Smooth muscle cell (in vitro differentiated cells): ENCODE measurements around the gene PSPN. TPM values are rescaled to one million over a fixed set of nuclear protein-coding genes. Genes with fewer than 3 reads are reported as not detected.

Experiments used
- DNase-seq: peaks from one replicate; lab custom pipeline; 2025; ENCODE audit not compliant: unreplicated experiment; lab: John Stamatoyannopoulos, UW
- H2AFZ ChIP-seq: fragments of 200-600 bp; sonication (generic); 2 replicates; pipeline ENCODE4 v1.6.0; 2016; ENCODE audit warnings: antibody characterized with exemption, low read depth, mild to moderate bottlenecking
- H3F3A ChIP-seq: fragments of 200-600 bp; sonication (generic); 2 replicates; pipeline ENCODE4 v1.6.0; 2017; ENCODE audit warnings: antibody characterized with exemption, low read depth
- H3K27ac ChIP-seq: fragments of 200-600 bp; sonication (generic); 2 replicates; pipeline ENCODE4 v1.5.1; 2016; ENCODE audit warnings: low read depth, mild to moderate bottlenecking
- H3K27me3 ChIP-seq: fragments of 200-600 bp; sonication (generic); 2 replicates; pipeline ENCODE4 v1.6.1; 2016; ENCODE audit warnings: low read depth, mild to moderate bottlenecking
- H3K36me3 ChIP-seq: fragments of 200-600 bp; sonication (generic); 2 replicates; pipeline ENCODE4 v1.5.1; 2016; ENCODE audit warnings: low read depth
- H3K4me1 ChIP-seq: fragments of 200-600 bp; sonication (generic); 2 replicates; pipeline ENCODE4 v1.5.1; 2016; ENCODE audit warnings: low read depth
- H3K4me2 ChIP-seq: fragments of 200-600 bp; sonication (generic); 2 replicates; pipeline ENCODE4 v1.6.0; 2016; ENCODE audit warnings: mild to moderate bottlenecking
- H3K4me3 ChIP-seq: fragments of 200-600 bp; sonication (generic); 2 replicates; pipeline ENCODE4 v1.5.1; 2016; ENCODE audit warnings: mild to moderate bottlenecking
- H3K79me2 ChIP-seq: fragments of 200-600 bp; sonication (generic); 2 replicates; pipeline ENCODE4 v1.6.0; 2016; ENCODE audit warnings: low read depth, mild to moderate bottlenecking
- H3K9ac ChIP-seq: fragments of 200-600 bp; sonication (generic); 2 replicates; pipeline ENCODE4 v1.6.0; 2016; ENCODE audit warnings: low read depth
- H3K9me3 ChIP-seq: fragments of 200-600 bp; sonication (generic); replicated peaks from 2 replicates; pipeline ENCODE4 v1.5.1; 2016; ENCODE audit warnings: low read depth
- H4K20me1 ChIP-seq: fragments of 200-600 bp; sonication (generic); 2 replicates; pipeline ENCODE4 v1.6.0; 2016; ENCODE audit warnings: low read depth
- CTCF ChIP-seq: fragments of 200-600 bp; sonication (generic); IDR thresholded peaks from 2 replicates; pipeline ENCODE4 v1.5.1; 2017; ENCODE audit warnings: borderline replicate concordance, mild to moderate bottlenecking, antibody characterized with exemption; ENCODE audit not compliant: insufficient read depth, poor library complexity, severe bottlenecking
- WGBS: methylation state at CpG from one replicate; pipeline ENCODE4 v1.1.7; 2016; ENCODE audit warnings: low lambda C conversion rate; 5-methylcytosine and 5-hydroxymethylcytosine counted together
- polyA plus RNA-seq: library from polyadenylated mRNA; unstranded; fragments of >200 nt; fragmentation: Nextera tagmentation; extraction: Ambion mirVana; gene quantifications from 2 replicates; pipeline ENCODE4 v1.2.1, GENCODE V29; 2016
- total RNA-seq: library from RNA; depleted of rRNA; stranded (reverse); fragments of >200 nt; gene quantifications from 2 replicates; pipeline ENCODE4 v1.2.3, GENCODE V29; 2014

PSPN gene
- total and polyA plus RNA-seq, 2 experiments from 2014 or later: 0.67 to 2.0 TPM

- H2AFZ ChIP-seq: no peak overlapping the region
- H3K27ac ChIP-seq: no peak overlapping the region
- no peaks in the 10 kb centered on the region for H3K27me3 ChIP-seq
- no peak overlapping the region for H3K9ac ChIP-seq
- H4K20me1 ChIP-seq: peaks cover 59% of the 10 kb centered on the region
- peaks cover 6% of the 10 kb centered on the region for H3K4me1 ChIP-seq
- no peaks in the 10 kb centered on the region for H3K9me3 ChIP-seq
- peaks cover 36% of the 10 kb centered on the region for H3K79me2 ChIP-seq
- no peaks in the 10 kb centered on the region for H3F3A ChIP-seq
- peak; percentile 25 for TF ChIP-seq CTCF
- no peaks in the 10 kb centered on the region for H3K36me3 ChIP-seq
- 95% methylated on average over 32 of the region's 33 CpGs for WGBS
- H3K4me3 ChIP-seq: no peak overlapping the region
- H3K4me2 ChIP-seq: no peak overlapping the region
- no peak for DNase-seq
These were observed 42.2 kb upstream of the PSPN start for GRCh38 chr19:6417713-6418561.

- H3F3A ChIP-seq: no peaks in the 10 kb centered on the region
- 98% methylated on average over 29 of the region's 29 CpGs for WGBS
- peaks cover 48% of the 10 kb centered on the region for H4K20me1 ChIP-seq
- H3K4me1 ChIP-seq: no peaks in the 10 kb centered on the region
- H3K4me2 ChIP-seq: no peak overlapping the region
- no peak overlapping the region for H3K9ac ChIP-seq
- no peak for DNase-seq
- no peak overlapping the region for H3K27ac ChIP-seq
- no peak for TF ChIP-seq CTCF
- H3K9me3 ChIP-seq: no peaks in the 10 kb centered on the region
- peaks cover 25% of the 10 kb centered on the region for H3K79me2 ChIP-seq
- H3K27me3 ChIP-seq: no peaks in the 10 kb centered on the region
- H2AFZ ChIP-seq: no peak overlapping the region
- no peaks in the 10 kb centered on the region for H3K36me3 ChIP-seq
- H3K4me3 ChIP-seq: no peak overlapping the region
These were observed 41.1 kb upstream of the PSPN start for GRCh38 chr19:6416658-6417405.

- Histone ChIP-seq H3F3A (no peaks in the 10 kb centered on the region), H2AFZ (no peak overlapping the region), H3K9ac (no peak overlapping the region), H4K20me1 (peaks cover 37% of the 10 kb centered on the region), H3K79me2 (peaks cover 13% of the 10 kb centered on the region), H3K9me3 (no peaks in the 10 kb centered on the region), H3K27ac (no peak overlapping the region), H3K4me3 (no peak overlapping the region), H3K36me3 (no peaks in the 10 kb centered on the region), H3K27me3 (no peaks in the 10 kb centered on the region), H3K4me1 (no peaks in the 10 kb centered on the region), H3K4me2 (no peak overlapping the region)
- TF ChIP-seq CTCF: no peak
- 99% methylated on average over 32 of the region's 32 CpGs for WGBS
- no peak for DNase-seq
These were observed 40.0 kb upstream of the PSPN start for GRCh38 chr19:6415591-6416190.
